Progenitor cell of endocrine pancreas (in vitro differentiated cells): ENCODE measurements around the gene LEAP2. TPM values are rescaled to one million over a fixed set of nuclear protein-coding genes. Genes with fewer than 3 reads are reported as not detected.
A peak's percentile ranks its signal among the peaks of the same experiment; 100 is the strongest.

ENCODE experiments used
- DNase-seq: peaks from one replicate; pipeline ENCODE4 v3.0.0; 2021; ENCODE audit warnings: low spot score; ENCODE audit not compliant: unreplicated experiment
- H3K27ac Mint-ChIP-seq: 2 replicates; pipeline ENCODE4 v1.8.0; 2021; ENCODE audit warnings: mild to moderate bottlenecking, moderate library complexity, mixed read lengths
- H3K27me3 Mint-ChIP-seq: 2 replicates; pipeline ENCODE4 v1.8.0; 2021; ENCODE audit warnings: mixed read lengths
- H3K36me3 Mint-ChIP-seq: 2 replicates; pipeline ENCODE4 v1.8.0; 2022; ENCODE audit warnings: mixed read lengths; ENCODE audit not compliant: insufficient read depth
- H3K4me1 Mint-ChIP-seq: 2 replicates; pipeline ENCODE4 v1.8.0; 2021; ENCODE audit warnings: low read depth, mixed read lengths
- H3K4me3 Mint-ChIP-seq: 2 replicates; pipeline ENCODE4 v1.8.0; 2021; ENCODE audit warnings: low read depth, mild to moderate bottlenecking, moderate library complexity, mixed read lengths
- H3K9me3 Mint-ChIP-seq: 2 replicates; pipeline ENCODE4 v1.8.0; 2021; ENCODE audit warnings: low read depth, mixed read lengths
- total RNA-seq: library from RNA; stranded (reverse); gene quantifications from 2 replicates; pipeline ENCODE4 v1.2.1, GENCODE V29; 2021
- TF ChIP-seq, protein P1 (sequence below): fragments of 200-600 bp; sonication (generic); IDR thresholded peaks from one replicate; pipeline ENCODE4 v1.5.0; 2021; ENCODE audit warnings: antibody characterized with exemption, mild to moderate bottlenecking; ENCODE audit not compliant: unreplicated experiment

The LEAP2 gene
- total RNA-seq, 1 donor from 2014 or later, result 1.7 TPM

DNA sequence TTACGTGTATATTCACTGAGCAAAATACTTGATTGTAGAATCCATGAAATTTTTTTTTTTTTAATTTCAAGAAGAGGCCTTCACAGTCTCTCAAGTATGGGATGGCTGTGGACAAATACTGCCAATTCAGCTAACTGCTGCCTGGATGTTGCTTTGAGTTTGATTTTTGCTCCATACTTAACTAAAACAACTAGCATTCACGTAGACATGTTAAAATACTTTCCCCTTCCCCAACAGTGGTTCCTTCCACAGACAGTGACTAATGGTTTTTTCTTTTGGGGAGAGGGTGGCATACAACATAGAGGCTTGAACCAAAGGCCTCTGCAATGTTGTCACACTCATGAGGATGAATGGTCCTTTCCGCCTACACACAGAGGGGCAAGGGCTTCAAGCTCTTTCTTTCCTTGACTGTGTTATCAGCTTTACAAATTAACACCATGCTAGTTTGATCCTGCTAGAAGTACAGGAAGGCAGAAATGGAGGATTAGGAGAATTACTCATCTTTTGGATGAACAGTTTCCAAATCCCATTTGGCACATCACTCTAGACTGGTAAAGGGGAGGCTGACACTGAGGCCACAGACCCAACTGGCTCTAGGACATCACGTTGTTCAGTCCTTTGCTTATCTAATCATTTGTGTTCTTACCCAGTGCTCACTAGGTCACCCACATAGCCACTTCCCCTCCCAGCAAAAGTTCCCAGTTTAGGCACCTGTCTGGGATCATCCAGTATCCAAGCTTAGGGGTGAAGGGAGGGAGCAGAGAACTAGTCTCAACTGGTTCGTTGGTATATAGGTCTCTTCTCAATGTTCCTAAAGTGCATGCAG is 1.8 kb upstream of the LEAP2 start:
- Mint-ChIP-seq H3K9me3 (peaks cover 3% of the 10 kb centered on the region), H3K27me3 (no peaks in the 10 kb centered on the region), H3K36me3 (peaks cover 29% of the 10 kb centered on the region), H3K27ac (peak overlapping the region; percentile 73), H3K4me1 (peaks cover 38% of the 10 kb centered on the region), H3K4me3 (no peak overlapping the region)
- TF ChIP-seq, protein P1, sequence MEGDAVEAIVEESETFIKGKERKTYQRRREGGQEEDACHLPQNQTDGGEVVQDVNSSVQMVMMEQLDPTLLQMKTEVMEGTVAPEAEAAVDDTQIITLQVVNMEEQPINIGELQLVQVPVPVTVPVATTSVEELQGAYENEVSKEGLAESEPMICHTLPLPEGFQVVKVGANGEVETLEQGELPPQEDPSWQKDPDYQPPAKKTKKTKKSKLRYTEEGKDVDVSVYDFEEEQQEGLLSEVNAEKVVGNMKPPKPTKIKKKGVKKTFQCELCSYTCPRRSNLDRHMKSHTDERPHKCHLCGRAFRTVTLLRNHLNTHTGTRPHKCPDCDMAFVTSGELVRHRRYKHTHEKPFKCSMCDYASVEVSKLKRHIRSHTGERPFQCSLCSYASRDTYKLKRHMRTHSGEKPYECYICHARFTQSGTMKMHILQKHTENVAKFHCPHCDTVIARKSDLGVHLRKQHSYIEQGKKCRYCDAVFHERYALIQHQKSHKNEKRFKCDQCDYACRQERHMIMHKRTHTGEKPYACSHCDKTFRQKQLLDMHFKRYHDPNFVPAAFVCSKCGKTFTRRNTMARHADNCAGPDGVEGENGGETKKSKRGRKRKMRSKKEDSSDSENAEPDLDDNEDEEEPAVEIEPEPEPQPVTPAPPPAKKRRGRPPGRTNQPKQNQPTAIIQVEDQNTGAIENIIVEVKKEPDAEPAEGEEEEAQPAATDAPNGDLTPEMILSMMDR, result no peak
- DNase-seq, result no peak

DNA sequence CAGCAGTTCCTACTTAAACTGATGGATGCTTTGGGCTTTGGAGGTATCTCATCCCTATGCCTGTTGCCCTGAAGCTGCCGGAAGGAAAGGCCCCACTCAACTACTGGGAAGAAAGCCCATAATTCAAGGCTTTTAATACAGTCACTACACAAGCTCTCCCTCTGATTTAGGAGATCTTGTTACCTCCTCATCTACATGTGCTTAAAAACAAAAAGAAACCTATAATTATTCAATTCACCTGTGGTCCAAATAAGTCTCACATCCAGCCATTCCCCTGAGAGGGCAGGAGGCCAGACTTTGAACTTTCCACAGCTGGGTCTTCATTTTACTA is 715 bp upstream of the LEAP2 start:
- TF ChIP-seq, protein P1, result no peak
- DNase-seq, result no peak
- Mint-ChIP-seq H3K27ac (peak overlapping the region; percentile 73), H3K4me3 (peak overlapping the region; percentile 4), H3K9me3 (peaks cover 3% of the 10 kb centered on the region), H3K4me1 (peaks cover 38% of the 10 kb centered on the region), H3K27me3 (no peaks in the 10 kb centered on the region), H3K36me3 (peaks cover 29% of the 10 kb centered on the region)

DNA sequence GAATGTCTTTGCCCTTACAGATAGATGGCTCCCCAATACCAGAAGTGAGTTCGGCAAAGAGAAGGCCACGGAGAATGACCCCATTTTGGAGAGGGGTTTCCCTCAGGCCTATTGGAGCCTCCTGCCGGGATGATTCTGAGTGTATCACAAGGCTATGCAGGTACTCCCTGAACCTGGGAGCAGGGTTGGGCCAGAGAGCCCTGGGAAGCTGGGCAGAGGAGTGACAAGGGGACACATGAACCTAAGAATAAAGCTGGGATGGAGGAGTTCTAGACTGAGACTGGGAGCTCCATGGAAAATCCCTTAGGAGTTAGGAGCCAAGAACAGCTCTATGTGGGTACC is 433 bp downstream of the LEAP2 start:
- TF ChIP-seq, protein P1, result no peak
- Mint-ChIP-seq H3K9me3 (peaks cover 3% of the 10 kb centered on the region), H3K36me3 (peaks cover 25% of the 10 kb centered on the region), H3K4me1 (peaks cover 36% of the 10 kb centered on the region), H3K27ac (peak overlapping the region; percentile 73), H3K4me3 (no peak overlapping the region), H3K27me3 (no peaks in the 10 kb centered on the region)
- no peak for DNase-seq

DNA sequence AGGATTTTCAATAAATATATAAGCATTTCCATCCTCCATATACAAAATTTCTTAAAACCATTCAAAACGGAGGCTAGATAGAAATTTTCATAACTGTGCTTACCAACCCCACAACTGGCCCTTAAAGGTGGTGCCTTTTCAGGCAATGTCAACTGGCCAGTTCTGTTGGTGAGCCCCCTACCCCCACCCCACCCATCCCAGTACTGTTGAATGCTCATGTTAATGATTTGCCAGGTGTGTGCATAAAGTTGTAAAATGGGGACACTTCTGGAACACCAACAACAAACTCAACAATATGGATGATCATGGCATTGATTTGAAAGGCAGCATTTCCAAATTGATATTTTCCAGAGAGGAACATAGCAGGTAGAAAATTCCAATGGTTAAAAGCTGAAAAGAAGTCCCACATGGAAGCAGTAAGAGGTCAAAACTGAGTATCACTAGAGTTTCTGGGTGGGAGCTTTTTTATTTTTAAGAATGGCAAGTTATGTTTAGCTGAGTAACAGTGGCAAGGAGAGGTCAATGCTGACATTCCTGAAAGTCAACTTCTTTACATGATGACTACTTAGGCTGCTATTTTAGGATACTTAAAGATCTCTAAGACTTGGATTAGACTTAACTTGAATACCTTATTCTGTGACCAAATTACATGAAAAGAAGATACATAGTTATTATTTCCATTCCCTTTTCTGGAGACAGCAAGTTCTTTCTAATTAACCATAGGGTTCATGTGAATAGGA is 2.7 kb downstream of the LEAP2 start:
- Mint-ChIP-seq H3K4me1 (peaks cover 36% of the 10 kb centered on the region), H3K36me3 (peaks cover 28% of the 10 kb centered on the region), H3K4me3 (no peak overlapping the region), H3K27me3 (no peaks in the 10 kb centered on the region), H3K27ac (peak overlapping the region; percentile 52), H3K9me3 (peaks cover 3% of the 10 kb centered on the region)
- no peak for DNase-seq
- TF ChIP-seq, protein P1, result no peak

DNA sequence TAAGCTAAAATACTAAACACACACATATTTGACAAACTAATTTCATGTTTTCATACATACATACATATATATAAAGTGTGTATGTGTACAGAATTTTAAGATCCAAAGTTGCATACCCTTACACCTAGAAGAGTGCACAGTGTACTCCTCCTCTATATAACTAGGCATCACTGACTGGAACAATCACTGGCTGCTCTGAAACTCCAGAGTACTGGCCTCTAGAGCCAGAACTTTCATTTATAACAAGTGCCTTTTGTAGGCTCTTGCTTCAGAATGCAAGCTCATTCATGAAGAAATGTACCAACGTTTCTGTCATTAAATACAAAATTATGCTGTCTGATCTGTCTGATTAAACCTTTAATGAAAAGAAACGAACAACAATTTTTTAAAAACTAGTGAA is 4.0 kb downstream of the LEAP2 start:
- TF ChIP-seq, protein P1, result no peak
- no peak overlapping the region for H3K4me3 Mint-ChIP-seq
- H3K27ac Mint-ChIP-seq, result no peak overlapping the region
- H3K36me3 Mint-ChIP-seq, result peaks cover 28% of the 10 kb centered on the region
- peaks cover 32% of the 10 kb centered on the region for H3K4me1 Mint-ChIP-seq
- H3K27me3 Mint-ChIP-seq, result no peaks in the 10 kb centered on the region
- H3K9me3 Mint-ChIP-seq, result peaks cover 3% of the 10 kb centered on the region
- no peak for DNase-seq
